Stimulated activated CD8-positive, alpha-beta memory T cell treated with anti-CD3 and anti-CD28 coated beads, Interleukin-4, amount 100 ng/mL, for 4 hours (primary cell): ENCODE data around the gene SLC22A23.

Experiments
- DNase-seq, 2 donors: peaks; one replicate each; pipeline ENCODE4 v3.0.0-alpha.2; 2020; ENCODE audit warnings: low read depth in 2 of 2, low spot score in 1 of 2

Gene SLC22A23

DNA sequence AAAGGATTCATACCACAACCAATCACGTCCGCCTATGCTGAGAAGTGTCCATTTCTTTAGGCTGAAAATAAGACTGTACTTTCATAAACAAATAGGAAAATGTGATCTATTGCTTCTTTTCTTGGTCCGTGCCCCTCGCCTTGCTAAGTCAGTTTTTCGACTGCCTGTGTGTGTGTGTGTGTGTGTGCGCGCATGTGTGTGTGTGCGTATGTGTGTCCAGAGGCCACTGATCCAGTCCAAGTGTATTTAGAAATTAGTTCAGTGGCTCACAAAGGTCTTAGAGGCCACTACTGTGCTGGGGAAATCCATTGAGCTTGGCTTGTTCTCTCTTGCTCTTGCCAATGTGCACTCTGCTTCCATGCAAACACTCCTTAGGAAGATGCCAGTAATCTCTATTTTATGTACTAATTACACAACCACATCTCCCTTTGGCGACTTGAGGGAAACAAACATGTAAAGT lies 50.5 kb downstream of the SLC22A23 start:
- DNase-seq: no peak

GRCh38 chr6:3405679-3406078 lies 51.2 kb downstream of the SLC22A23 start:
- DNase-seq: no peak

DNA sequence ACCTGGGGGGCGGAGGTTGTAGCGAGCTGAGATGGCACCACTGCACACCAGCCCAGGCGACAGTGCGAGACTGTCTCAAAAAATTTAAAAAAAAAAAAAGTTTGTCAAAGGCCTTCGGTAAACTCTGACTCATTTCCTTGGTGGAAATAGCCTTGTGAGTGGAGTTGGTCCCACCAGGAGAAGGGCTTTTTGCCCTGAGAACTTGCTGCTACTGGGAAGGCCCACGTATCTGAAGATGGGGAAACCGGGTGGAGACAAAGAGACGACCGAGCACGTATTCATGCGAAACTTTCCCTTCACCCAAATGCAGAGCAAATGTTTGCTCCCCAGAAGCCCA lies 51.7 kb downstream of the SLC22A23 start:
- no peak for DNase-seq

- no peak for DNase-seq
These were observed 53.3 kb downstream of the SLC22A23 start for GRCh38 chr6:3403238-3404173.

DNA sequence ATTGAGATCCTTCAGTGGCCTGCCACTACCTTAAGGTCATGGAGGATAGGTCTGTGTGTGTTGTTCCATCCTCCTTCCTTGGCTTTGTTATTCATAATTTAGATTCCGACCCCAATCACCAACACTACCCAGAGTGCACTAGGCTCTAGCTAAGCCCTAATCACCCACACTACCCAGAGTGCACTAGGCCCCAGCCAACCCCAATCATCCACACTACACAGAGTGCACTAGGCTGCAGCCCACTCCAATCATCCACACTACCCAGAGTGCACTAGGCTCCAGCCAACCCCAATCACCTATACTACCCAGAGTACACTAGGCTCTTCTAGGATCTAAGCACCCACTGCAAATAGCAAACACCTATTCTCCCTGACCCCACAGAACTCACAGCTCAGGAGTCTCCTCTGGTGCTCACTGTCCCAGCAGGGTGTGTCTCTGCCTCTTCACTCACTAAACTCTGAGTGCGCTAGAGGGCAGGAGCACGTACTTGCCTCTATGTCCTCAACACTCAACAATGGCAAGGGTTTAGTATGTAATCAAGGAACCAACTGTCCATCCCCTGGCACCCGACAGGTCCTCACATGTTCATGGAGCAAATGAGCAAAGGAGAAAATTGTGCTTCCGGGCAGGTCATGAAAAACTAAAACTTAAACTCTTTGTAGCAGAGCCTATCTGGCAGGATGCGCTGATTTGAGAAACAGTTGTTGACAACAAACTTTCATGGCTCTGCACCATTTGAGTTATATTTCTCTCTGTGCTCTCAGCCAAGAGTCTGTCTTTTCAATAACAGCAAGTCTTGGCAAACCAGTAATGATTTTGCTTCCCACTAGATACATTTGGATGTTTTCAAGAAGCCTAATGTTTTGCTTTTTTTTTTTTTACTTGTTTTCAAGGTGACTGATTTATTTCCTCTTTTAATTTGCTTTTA lies 54.3 kb downstream of the SLC22A23 start:
- DNase-seq: no peak

DNA sequence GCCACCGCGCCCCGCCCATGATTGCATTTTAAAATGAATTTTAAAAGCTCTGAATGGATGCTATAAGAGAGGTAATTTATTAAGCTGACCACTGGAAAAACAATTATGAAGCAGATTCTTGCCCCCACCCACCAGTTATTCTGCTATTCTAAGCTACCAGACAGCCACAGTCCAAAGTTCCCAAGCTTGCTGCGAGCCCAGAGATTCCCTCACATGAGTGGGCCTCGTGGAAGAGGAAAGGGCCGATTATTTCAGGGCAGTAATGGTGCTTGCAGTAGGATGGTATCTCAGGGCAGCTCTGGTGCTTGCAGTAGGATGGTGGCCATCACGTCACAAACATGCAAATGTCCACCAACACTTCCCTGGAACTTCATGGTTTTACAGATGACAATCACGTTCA lies 56.7 kb downstream of the SLC22A23 start:
- DNase-seq: no peak

DNA sequence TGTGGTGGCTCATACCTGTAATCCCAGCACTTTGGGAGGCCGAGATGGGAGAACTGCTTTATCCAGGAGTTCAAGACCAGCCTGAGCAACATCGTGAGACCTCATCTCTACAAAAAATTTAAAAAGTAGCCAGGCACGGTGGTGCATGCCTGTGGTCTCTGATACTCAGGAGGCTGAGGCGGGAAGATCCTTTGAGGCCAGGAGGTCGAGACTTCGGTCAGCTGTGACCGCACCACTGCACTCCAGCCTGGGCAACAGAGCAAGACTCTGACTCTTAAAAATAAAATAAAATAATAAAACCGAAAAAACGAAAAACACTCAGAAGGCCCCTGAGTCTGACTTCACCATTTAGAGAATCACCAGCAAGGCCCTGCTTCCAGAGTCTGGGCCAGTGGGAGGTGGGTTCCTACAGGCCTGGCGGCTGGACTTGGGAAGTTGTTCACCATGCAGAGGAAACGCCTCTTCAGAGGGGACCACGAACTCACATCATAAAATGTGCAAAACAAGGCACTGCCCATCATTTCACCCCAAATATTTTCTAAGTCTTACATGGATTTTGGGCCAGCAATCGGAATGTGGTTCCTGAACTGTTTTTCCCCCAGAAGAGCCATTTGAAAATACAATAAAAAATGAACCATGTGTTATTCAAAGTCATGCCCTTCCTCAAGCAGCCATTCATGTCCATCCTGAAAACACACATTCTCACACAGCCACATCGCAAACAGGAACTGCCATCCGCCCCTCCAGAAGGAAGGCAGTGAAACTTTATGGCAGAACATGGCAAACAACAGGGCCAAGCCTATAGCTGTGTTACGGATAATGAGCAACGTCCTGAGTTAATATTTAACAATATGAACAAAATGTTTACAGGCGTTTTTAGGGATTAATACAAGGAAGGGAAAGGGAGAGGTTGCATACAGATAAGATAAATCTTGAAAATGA lies 57.8 kb downstream of the SLC22A23 start:
- DNase-seq: no peak

DNA sequence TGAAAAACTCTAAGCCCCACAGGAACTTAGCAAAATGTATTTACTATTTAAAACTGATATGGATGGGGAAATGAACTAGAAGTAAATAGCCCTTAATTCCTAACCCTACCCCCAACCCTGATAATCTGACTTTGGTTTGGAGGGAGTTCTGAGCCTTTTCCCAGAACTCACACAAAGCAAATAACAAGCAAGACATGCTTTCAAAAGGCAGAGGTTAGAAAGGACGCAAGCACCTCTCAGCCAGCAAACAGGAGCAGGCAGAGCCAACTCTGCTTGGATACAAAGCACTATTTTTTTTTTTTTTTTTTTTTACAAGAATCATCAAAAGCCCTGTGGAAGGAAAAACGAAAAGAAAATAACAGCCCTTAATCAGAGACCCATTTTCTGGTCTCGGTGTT lies 58.7 kb downstream of the SLC22A23 start:
- DNase-seq: no peak

GRCh38 chr6:3397229-3398164 lies 59.4 kb downstream of the SLC22A23 start:
- no peak for DNase-seq

GRCh38 chr6:3396503-3397180 lies 60.2 kb downstream of the SLC22A23 start:
- DNase-seq: no peak

DNA sequence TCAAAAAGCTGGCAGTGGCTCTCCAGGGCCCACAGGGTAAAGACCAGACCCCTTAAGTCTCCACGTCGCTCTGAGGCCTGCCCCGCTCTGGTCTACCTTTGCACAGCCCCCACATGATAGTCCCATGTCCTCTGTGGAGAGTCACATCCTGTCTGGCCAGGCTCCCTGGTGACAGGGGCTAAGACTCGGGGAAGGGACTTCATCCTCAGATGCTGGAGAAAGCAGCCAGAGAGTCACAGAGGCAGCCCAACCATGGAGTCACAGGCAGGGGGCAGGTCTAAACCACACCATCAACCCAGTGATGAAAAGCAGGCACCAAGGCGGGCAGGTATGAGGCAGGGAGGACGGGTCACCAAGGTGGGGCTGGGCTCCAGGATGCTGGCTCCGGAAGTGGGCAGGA lies 62.2 kb downstream of the SLC22A23 start:
- DNase-seq: no peak

DNA sequence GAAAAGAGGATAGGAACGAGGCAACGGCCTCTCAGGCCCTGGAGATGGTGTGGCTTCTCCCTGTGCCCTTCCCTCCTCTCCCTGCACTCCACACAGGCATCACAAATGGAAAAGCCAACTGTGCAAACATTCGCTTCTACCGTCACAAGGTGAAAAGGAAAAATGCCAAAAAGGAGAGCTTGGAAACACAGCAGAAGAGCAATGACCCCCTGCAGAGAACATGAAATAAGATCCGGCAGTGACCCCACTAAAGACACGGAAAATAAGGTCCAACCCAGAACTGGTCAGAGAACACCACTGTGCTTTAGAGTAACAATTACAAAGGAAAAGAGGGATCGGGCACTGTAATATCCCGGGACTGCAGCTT lies 63.0 kb downstream of the SLC22A23 start:
- DNase-seq: no peak

DNA sequence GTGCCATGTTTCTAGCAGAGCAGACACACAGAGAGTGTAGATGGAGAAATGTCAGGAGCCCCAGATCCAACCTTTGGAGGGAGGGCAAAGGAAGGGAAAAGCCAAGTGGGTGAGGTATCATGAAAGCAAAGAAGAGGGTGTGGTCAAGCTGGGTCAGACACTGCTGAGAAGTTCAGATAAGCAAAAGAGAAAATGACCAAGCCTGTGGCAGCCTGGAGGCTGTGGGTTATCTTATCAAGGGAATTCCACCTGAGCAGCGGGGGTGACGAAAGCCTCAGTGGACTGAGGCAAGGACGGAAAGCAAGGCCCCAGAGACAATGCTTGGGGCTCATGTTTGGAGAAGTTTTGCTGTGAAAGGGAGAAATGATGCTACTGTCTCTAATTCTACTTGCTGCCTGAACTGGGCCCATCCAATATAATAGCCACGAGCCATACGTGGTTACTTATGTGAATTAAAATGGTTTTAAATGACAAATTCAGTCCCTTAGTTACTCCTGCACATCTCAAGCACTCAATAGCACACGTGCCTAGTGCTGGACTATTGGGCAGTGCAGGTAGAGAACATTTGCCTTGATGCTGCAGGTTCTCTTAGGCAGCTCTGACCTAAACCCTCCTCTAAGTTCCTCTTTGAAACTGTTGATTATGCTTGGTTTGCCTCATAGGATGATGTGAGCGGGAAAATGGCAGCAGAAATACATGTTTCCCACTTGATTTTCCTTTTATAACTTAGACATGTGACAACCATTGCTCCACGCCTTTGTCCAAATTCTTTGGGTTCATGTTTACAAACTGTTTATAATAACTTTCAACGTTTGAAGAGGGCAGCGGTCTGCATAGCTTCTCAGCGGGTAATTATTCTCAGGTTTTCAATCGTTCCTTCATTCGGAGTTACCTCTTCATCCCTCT lies 63.7 kb downstream of the SLC22A23 start:
- DNase-seq: no peak

DNA sequence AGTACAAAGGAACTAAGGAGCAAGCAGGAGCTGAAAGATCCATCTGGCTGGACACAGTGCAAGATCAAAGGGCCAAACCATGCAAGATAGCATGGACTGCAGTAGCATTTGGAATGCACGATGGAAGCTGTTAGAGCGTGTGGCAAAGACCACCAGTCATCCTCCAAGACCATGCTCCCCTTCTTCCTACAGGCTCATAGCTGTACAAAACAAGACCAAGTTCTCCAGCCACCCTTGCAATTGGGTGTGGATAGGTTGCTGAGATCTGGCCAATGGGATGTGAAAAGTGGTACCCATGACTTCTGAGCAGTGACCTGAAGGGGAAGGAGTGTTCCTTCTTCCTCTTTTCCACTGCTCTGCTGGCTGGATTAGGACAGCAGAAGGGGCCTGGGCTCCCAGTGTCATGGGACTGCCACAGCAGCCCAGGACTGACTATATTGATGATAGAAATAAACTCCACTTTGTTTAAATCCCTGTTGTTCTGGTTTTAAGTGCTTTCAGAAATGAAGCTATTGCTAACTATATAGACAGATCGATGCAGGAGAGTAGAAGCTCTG lies 64.9 kb downstream of the SLC22A23 start:
- DNase-seq: no peak

DNA sequence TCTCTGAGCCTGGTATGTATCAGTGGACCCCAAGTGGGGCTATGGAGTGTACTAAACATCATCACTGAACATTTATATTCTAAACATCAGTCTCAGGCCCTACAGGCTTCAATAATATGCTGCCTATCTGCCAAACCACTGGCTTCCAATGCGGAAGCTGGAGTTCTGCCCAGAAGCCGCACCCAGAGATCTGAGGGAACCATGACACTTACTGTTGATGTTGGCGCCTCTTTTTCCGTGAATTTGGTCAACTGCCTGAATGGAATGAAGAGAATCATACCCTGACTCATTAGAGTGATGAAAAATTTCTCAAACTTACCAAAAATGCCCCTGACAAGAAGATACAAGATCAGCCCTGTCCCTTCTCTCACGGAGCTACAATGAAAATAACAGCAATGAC lies 66.2 kb downstream of the SLC22A23 start:
- no peak for DNase-seq

GRCh38 chr6:3389390-3390167 lies 67.3 kb downstream of the SLC22A23 start:
- DNase-seq: no peak

GRCh38 chr6:3388786-3389185 lies 68.1 kb downstream of the SLC22A23 start:
- DNase-seq: no peak
